Activated T-helper 1 cell treated with anti-CD3 and anti-CD28 coated beads, Interleukin-2, amount 50 U/mL, for 16 hours (primary cell): ENCODE data around the gene EIF2B4.

Experiments used
- DNase-seq, 2 donors: peaks; one replicate each; pipeline ENCODE4 v3.0.0-alpha.2; 2020; ENCODE audit warnings: low read depth in 1 of 2, low spot score in 1 of 2

The EIF2B4 gene

DNA sequence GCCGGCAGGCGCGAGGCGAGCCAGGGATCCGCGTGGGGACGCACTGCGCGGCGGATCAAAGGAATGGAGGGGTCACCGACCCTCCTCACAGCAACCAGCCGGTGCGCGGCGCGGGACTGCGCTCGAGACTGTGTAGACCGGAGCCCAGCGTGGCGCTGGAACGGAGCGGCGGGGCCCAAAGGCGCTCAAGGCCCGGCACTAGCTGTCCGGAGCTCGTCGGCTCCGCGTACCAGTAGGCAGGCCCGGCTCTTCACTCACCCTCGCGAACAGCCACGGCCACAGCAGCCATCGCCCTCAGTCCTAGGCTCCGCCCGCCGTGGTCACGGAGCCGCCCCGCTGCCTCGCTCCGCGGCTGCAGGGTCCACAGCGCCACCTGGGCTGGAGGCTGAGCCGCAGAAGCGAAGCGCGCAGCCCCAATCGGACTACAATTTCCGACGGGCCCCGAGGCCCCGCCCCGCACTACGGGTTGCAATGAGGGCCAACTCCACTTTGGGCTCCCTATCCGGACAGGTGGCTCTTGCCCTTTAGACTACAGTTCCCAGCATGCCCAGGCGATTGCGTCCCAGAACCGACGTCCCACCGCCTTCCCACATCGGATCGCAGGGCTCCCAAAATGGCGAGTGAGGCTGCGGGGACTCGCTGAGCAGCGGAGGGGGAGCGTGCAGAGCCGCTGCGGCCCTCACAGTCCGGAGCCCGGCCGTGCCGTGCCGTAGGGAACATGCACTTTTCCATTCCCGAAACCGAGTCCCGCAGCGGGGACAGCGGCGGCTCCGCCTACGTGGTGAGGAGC lies at the start of gene EIF2B4, which contains the start of gene SNX17:
TSS of gene EIF2B4 (minus strand) at position 313 of the 790 bp plus-strand sequence. CDS start at position 289, 24 bp downstream.
TSS of gene SNX17 (plus strand) at position 591 of the 790 bp plus-strand sequence. CDS start at position 719, 128 bp downstream.
- DNase-seq, result peak; percentile 98 to 99

DNA sequence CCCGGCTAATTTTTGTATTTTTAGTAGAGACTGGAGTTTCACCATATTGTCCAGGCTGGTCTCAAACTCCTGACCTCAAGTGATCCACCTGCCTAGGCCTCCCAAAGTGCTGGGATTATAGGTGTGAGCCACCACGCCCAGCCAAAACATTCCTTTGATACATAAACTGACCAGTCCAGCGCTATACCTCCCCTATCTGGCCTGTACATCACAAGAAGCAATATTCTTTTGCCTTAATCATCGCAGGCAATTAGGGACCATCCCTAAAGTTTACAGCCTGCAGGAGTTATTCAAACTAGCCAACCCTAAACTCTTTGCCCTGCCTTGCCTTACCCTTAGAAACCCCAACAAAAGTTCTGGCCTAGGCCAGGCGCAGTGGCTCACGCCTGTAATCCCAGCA lies 46.0 kb upstream of the EIF2B4 start:
- DNase-seq, result no peak

DNA sequence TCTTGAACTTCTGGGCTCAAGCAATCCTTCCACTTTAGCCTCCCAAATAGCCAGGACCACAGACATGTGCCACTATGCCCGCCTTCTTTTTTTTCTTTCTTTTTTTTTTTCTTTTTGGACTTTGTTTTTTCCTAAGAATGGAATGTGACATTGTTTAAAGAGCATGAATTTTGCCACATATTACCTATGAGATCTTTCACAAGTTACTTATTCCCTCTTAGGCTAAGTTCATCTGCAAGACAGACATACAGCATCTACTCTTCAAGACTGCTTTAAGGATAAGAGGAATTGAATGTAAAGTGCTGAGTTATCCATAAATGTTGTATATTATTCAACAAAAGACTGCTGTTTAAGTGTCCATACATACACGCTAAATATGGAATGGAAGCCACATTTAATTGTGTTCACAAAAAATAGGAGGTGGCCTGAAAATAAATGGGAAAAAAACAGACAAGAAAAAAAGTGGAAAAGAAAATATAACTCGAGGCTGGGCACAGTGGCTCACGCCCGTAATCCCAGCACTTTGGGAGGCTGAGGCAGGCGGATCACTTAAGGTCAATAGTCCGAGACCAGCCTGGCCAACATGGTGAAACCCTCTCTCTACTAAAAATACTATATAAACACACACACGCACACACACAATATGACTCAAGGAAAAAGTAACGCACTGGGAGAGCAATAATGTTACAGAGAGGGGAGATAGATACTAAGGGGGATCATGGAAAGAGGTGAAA lies 42.4 kb upstream of the EIF2B4 start:
- DNase-seq, result no peak

DNA sequence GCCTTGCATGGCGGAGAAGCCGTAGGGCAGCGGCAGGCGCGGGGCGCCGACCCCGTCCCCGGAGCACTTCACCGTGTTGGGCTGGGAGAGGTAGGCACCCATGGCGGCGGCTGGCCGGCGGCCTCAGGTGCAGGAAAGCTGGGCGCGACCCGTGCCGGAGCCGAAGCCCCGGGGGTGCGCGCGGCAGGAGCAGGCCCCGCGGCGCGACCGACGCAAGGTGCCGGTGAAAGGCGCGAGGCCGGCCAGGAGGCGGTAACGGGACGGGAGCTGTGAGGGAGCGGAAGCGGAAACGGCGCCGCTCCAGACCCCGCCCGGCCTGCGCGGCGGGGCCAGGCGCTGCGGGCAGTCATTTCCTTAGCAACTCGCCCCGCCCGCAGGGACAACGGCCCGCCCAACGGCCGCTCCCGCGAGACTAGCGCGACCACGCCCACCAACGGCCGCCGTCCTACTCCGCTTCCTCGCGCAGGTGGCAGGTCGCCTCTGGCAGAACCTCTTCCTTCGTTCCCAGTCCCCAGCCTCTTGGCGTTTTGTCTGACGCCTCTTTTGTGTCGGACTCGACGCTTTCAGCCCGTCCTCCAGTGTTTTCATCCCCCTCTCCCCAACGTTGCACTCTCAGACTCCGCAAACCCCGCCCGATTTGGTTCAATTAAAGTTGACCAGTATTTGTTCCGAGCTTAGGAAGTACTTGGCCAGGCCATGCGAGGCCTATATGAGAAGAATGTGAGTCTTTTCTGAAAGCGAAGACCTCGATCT lies 39.4 kb upstream of the EIF2B4 start, which contains the start of gene PPM1G:
TSS of gene PPM1G (minus strand) at position 271 of the 753 bp plus-strand sequence. CDS start at position 102, 169 bp downstream.
- DNase-seq, result peak; percentile 95

DNA sequence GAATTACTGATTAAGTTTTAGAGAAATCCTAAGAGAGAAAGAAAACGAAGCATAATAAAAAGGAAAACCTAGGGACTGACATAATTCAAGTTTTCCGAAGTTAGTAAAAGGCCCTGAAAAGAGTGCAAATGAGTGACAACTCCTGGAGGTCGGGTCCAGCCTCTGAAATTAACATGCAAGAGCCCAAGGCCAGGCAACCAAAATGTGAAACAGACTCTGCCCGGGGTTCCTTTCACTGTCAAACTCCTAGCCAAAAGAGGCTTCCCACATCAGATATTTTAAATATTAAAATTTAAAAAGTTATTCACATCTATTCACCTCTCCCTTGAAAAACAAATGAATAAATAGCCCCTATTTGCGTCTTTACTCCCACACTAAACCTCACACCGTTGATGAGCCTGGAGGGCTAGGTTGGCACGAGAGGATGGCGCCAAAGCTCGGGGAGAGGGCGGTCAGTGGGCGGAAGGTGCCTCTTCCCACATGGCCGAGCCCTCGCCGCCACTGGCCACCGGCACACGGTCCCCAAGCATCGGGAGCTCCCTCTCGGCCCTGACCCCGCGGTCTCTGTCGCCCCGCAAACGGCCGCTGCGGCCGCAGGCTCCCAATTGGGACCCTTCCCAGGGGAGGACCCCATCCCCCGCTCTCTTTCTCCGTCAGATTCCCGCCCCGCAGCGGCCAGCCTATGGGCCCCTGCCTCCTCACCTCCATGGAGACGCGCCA lies 38.6 kb upstream of the EIF2B4 start:
- DNase-seq, result no peak

DNA sequence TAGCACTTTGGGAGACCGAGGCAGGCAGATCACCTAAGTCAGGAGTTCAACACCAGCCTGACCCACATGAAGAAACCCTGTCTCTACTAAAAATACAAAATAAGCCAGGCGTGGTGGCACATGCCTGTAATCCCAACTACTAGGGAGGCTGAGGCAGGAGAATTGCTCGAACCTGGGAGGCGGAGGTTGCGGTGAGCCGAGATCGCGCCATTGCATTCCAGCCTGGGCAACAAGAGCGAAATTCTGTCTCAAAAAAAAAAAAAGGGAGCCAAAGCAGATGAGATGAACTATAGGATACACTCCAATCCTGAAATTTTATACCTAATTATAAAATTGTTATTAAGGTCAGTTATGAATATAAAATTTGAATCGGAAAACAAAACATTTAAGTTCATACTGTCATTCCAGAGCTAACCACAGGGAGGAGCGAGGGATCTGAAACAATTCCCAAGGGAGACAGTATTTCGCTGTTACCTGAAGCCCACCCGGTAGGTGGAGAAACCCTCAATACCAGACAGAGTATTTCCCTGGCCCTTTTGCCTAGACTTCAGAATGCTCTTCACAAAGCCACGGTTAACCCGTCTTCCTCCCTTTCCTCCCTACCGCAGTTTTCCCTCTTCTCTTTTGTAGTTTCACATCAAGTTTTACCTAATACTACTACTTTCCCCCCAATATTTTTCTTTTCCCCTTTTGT lies 37.8 kb upstream of the EIF2B4 start:
- no peak for DNase-seq

DNA sequence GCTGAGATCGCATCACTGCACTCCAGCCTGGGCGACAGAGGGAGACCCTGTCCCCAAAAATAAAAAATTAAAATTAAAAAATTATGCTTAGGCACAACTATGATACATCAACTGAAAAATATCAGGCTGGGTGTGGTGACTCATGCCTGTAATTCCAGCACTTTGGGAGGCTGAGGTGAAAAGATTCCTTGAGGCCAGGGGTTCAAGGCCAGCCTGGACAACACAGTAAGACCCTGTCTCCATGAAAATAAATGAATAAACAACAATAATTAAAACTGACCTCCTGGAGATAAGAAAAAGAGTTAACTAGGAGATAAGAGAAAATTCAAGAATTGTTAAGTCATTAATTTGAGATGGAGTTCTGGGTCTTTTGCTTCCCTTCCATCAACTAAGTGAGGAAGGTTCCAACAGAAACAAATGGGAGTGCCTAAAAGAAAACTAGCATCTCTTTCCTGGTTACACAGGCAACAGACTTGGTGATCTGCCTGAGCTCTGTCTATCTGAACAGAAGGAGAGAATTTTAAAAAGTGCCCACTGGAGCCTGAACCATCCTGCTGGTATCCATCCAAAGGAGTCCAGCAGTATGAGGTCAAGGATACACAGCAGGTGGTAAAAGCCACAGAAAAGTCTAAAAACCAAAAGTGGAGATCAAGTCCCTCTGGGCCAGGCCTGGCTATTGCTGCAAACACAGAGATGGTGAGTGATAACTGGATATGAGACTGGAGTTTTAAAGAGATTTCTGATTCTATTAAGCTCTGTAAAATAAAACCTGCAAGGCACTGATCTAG lies 30.4 kb upstream of the EIF2B4 start:
- no peak for DNase-seq

DNA sequence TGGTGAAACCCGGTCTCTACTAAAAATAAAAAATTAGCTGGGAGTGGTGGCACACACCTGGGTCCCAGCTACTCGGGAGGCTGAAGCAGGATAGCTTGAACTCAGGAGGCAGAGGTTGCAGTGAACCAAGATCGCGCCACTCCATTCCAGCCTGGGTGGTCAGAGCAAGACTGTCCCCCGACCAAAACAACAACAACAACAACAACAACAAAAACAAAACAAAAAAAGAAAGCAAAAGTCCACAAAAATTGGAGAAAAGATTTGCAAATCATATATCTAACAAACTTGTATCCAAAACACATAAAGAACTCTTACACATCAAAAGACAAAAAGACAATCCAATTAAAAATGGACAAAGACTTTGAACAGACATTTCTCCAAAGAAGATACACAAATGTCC lies 28.8 kb upstream of the EIF2B4 start:
- DNase-seq, result no peak

DNA sequence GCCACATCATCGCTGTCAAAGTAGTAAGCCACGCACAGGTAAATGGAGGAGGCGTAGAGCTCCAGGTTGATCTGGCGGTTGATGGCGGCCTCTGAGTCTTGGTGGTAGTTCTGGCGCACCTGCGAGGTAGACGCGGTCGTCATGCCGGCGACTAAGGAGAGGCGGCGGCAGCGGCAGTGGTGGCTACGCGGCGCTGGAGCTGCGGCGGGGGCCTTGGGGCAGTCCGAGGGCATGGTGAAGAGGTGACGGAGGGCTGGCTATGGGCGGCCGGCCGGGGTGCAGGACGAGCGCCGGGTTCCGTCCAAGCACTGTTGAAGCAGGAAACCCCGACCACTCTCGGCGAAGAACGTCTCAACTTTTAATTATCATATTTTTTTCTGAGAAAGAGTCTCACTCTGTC lies 23.1 kb upstream of the EIF2B4 start:
- no peak for DNase-seq

DNA sequence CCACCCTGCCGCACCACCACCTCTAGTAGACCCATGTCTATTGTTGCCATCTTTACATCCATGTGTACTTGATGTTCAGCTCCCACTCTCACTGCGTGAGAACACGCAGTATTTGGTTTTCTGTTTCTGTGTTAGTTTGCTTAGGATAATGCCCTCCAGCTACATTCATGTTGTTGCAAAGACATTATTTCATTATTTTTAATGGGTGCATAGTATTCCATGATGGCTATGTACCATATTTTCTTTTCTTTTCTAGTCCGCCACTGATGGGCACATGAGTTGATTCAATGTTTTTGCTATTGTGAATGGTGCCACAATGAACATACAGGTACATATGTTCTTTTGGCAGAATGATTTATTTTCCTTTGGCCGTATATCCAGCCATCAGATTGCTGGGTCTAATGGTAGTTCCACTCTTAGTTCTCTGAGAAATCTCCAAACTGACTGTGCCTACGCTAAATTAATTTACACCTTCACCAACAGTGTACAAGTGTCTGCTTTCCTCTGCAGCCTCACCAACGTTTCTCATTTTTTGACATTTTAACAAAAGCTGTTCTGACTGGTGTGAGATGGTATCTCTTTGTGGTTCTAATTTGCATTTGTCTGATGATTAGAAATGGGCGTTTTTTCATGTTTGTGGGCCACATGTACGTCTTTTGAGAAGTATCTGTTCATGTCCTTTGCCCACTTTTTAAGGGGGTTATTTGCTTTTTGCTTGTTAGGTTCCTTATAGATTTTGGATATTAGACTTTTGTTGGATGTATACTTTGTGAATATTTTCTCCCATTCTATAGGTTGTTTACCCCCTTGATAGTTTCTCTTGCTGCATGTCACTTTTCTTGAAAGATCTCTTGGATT lies 20.9 kb upstream of the EIF2B4 start:
- no peak for DNase-seq

DNA sequence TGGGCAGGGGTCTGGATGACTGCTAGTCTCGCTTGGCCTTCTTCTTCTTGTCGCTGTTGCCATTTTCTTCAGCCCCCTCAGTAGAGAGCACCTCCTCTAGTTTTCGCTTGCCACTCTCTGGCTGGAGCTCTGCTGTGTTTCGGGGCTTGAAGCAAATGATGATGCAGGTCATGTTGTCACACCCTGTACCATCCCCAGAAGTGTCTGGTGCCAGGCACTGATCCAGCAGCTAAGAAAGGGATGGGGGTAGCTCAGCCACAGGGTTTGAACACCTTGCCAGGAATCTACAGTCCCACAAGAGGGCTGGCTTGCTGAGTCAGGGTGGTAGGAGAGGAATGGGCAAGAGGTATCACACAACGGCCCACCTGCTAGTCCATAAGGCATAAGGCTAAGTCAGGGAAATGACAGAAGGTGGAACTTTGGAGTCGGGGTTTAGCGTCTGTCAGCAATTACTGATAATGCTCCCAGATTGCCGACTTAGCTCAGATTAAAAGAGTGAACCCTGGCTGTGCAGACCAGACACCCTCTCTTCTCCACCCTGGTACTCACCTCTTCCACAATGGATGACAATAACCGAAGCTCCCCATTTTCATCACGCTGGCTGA lies 11.5 kb upstream of the EIF2B4 start:
- DNase-seq, result no peak

DNA sequence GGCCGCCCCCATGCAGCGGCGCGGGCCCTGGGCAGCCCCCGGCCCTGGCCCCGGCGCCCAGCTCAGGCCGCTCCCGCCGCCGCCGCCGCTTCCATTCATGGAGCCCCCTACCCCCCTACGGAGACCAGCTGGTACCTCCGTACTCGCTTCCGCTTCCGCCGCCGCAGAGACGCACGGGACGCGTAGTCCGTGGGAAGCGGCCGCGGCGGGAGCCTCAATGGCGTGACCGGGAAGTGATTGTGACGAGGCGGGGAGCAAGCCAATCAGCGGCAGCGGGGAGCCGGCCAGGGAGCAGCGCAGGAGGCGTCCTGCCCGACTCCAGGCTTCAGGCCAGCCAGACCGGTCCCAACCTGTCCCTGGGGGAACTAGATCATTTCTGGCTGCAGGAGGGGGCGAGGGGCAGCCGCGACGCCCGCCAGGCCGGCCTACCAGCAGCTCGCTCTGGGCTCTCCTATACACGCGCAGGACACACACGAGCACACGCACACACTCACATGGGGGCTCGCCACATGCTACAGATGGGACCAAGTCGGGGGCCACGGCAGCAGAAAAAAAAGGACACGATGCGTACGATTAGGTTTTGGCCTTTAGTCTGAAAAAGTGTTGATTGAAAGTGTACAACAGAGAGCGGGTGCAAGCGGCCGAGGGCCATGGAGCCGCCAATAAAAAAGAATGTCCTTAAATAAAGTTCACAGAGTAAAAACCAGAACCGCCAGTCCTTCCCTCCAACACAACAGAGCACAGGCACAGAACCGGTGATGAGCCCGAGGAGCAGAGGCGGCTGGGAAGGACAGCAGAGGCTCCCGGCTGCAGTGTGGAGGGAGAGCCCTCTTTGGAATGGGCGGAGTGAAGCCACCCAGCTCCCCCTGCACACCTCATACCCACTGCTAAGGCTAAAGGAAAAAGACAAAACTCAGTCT lies 10.7 kb upstream of the EIF2B4 start, which contains the start of gene ZNF513:
TSS of gene ZNF513 (minus strand) at position 109 of the 920 bp plus-strand sequence. CDS start 208 bp downstream, outside the sequence.
- peak; percentile 77 to 79 for DNase-seq

DNA sequence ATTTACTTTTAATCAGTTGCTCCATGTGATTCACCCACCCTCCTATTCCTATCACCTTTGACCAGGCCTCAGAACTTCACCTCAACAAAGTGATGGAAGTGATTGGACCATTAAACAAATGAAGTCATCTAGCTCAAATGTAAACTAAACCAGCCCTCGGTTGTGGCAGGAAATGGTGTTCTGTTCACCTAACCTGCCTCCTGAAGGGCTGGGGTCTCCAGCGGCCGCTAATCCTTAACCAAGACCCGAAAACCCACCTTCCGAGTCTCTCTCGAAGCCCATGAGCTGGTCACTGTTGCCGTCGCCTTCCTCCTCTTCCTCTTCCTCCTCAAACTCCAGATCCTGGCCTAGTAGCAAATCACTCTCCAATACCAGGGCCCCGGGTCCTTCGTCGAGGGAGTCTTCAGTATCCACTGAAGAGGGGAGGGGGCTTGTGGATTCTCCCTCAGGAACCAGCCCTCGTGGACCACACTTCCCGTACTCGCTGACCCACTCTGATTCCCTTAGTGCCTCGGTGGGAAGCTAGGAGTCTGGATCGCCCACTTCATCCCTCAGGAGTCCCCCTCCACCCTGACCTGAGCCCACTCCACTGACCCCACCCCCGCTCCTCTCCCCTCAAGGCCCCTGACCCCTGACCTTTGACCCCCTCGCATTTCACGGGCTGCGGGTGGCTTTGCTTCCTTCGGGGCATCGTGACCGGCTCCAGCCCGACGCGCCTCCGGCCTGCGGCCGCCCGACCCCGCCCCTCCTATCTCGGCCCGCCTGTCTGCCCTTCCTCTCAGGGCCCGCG lies 9.9 kb upstream of the EIF2B4 start:
- DNase-seq, result peak in 1 of 2 donors; percentile 37

DNA sequence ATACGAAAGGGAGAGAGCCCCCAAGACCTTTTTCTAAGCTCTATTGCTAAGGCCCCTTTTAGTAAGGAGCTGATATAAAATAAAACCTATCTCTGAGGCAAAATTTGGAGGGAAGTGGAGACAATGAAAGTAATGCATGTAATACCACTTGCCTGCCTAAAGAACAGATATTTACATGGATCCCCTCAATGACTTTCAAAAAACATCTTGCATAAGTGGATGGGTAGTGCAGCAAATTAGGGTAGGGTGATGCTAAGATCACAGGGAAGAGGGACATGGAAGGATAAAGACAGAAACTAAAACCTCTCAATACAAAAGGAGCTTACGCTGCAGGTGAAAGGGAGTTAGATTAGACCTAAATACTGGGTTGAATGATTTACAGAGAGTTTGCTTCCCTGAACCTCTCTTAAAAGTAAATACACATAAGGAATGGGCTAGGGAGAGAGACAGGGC lies 9.3 kb upstream of the EIF2B4 start:
- no peak for DNase-seq

DNA sequence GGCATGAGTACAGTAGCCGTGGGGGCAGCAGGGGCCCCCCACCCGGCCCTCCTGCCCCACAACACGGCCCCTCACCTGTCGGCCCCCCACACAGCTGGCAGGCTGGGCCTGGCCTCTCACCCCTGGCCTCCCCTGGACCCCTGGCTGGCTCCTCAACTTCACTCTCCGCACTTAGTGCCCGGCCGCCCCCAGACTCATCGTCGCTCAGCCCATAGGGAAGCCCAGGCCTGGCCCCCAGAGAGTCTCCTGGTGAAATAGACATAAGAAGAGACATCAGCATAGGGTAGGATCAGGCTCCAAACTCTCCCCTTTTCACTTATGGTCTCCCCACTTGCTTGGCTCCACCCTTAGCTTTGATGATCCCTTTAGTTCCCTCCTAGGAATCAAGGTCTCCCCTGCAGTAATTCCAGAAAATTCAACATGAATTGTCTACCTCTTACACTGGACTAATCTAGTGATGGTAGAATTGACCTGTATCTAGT lies 8.7 kb upstream of the EIF2B4 start:
- DNase-seq, result no peak
